Measurements from ENCODE around the gene STXBP1. TPM values are rescaled to one million over a fixed set of nuclear protein-coding genes. Genes with fewer than 3 reads are reported as not detected.

Gene STXBP1
- total and polyA plus RNA-seq, 2 donors, result 13.7 to 28.9 TPM

- Histone ChIP-seq H3K36me3 (ENCODE audit: insufficient read depth) (no peaks in the 10 kb centered on the region), H3K27ac (ENCODE audit: low read depth) (no peak overlapping the region), H3K4me3 (ENCODE audit: low read depth, low read length) (no peak overlapping the region), H3K4me1 (ENCODE audit: insufficient read depth) (no peaks in the 10 kb centered on the region)
- WGBS, result 90% methylated on average over 13 of the region's 13 CpGs
- no peak for DNase-seq (ENCODE audit: extremely low spot score)
These were observed 77.4 kb downstream of the STXBP1 start for GRCh38 chr9:127689329-127690000.

DNA sequence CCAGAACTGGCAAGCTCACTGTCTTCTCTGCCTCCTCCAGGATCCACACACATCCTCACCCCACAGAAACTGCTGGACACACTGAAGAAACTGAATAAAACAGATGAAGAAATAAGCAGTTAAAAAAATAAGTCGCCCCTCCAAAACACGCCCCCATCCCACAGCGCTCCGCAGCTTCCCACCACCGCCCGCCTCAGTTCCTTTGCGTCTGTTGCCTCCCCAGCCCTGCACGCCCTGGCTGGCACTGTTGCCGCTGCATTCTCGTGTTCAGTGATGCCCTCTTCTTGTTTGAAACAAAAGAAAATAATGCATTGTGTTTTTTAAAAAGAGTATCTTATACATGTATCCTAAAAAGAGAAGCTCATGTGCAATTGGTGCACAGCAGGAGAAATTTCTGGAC lies 78.7 kb downstream of the STXBP1 start:
- Histone ChIP-seq H3K27ac (ENCODE audit: low read depth) (no peak overlapping the region), H3K4me3 (ENCODE audit: low read depth, low read length) (no peak overlapping the region), H3K36me3 (ENCODE audit: insufficient read depth) (no peaks in the 10 kb centered on the region), H3K4me1 (ENCODE audit: insufficient read depth) (no peaks in the 10 kb centered on the region)
- WGBS, result 96% methylated on average over 10 of the region's 10 CpGs
- DNase-seq (ENCODE audit: extremely low spot score), result no peak

- no peak overlapping the region for H3K27ac ChIP-seq (ENCODE audit: low read depth)
- H3K4me3 ChIP-seq (ENCODE audit: low read depth, low read length), result no peak overlapping the region
- no peaks in the 10 kb centered on the region for H3K4me1 ChIP-seq (ENCODE audit: insufficient read depth)
- 82% methylated on average over 20 of the region's 20 CpGs for WGBS
- no peaks in the 10 kb centered on the region for H3K36me3 ChIP-seq (ENCODE audit: insufficient read depth)
- no peak for DNase-seq (ENCODE audit: extremely low spot score)
These were observed 80.0 kb downstream of the STXBP1 start for GRCh38 chr9:127692071-127692470.

- H3K36me3 ChIP-seq (ENCODE audit: insufficient read depth), result no peaks in the 10 kb centered on the region
- WGBS, result 89% methylated on average over 10 of the region's 10 CpGs
- DNase-seq (ENCODE audit: extremely low spot score), result no peak
These were observed 81.1 kb downstream of the STXBP1 start for GRCh38 chr9:127693143-127693542.

GRCh38 chr9:127693697-127694096 lies 81.6 kb downstream of the STXBP1 start:
- 94% methylated on average over 4 of the region's 4 CpGs for WGBS
- Histone ChIP-seq H3K4me3 (ENCODE audit: low read depth, low read length) (no peak overlapping the region), H3K4me1 (ENCODE audit: insufficient read depth) (no peaks in the 10 kb centered on the region), H3K27ac (ENCODE audit: low read depth) (no peak overlapping the region), H3K36me3 (ENCODE audit: insufficient read depth) (no peaks in the 10 kb centered on the region)
- no peak for DNase-seq (ENCODE audit: extremely low spot score)

More at GRCh38 chr9:127693143-127693542, 81.1 kb downstream of the STXBP1 start:
- Histone ChIP-seq H3K4me3 (ENCODE audit: low read depth, low read length) (no peak overlapping the region), H3K27ac (ENCODE audit: low read depth) (no peak overlapping the region), H3K4me1 (ENCODE audit: insufficient read depth) (no peaks in the 10 kb centered on the region)

- 55% methylated on average over 9 of the region's 9 CpGs for WGBS
- no peak overlapping the region for H3K27ac ChIP-seq (ENCODE audit: low read depth)
- no peak for DNase-seq (ENCODE audit: extremely low spot score)
These were observed 83.0 kb downstream of the STXBP1 start for GRCh38 chr9:127694890-127695720.

DNA sequence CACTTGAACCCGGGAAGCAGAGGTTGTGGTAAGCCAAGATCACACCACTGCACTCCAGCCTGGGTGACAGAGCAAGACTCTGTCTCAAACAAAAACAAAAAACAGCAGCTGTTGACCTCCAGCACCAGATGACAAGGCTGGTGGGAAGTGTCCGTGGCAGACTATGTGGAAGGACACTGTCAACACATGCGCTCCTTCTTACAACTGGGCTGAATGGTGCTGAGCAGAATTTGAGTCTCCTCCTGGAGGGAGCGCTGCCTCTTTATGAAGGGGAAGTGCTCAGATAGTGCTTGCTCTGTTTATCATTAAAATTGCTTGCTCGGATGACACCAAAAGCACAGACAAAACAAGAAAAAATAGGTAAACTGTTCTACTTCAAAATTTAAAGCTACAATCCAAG lies 85.5 kb downstream of the STXBP1 start:
- Histone ChIP-seq H3K27ac (ENCODE audit: low read depth) (no peak overlapping the region), H3K4me3 (ENCODE audit: low read depth, low read length) (no peak overlapping the region), H3K4me1 (ENCODE audit: insufficient read depth) (no peaks in the 10 kb centered on the region), H3K36me3 (ENCODE audit: insufficient read depth) (no peaks in the 10 kb centered on the region)
- no peak for DNase-seq (ENCODE audit: extremely low spot score)
- 75% methylated on average over 5 of the region's 5 CpGs for WGBS

More at GRCh38 chr9:127694890-127695720, 83.0 kb downstream of the STXBP1 start:
- H3K4me3 ChIP-seq (ENCODE audit: low read depth, low read length), result no peak overlapping the region
- H3K36me3 ChIP-seq (ENCODE audit: insufficient read depth), result no peaks in the 10 kb centered on the region
- no peaks in the 10 kb centered on the region for H3K4me1 ChIP-seq (ENCODE audit: insufficient read depth)

DNA sequence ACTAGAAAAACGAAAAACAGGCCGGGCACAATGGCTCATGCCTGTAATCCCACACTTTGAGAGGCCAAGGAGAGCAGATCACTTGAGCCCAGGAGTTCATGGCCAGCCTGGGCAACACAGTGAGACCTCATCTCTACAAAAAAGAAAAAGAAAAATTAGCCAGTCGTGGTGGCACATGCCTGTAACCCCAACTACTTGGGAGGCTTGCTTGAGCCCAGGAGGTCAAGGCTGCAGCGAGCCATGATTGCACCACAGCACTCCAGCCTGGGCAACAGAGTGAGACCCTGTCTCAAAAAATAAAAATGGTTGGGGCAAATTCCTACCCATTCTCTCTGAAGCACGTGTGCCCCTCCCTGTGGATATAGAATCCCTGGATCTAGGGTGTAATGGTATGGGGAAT lies 86.3 kb downstream of the STXBP1 start:
- no peak for DNase-seq (ENCODE audit: extremely low spot score)
- Histone ChIP-seq H3K36me3 (ENCODE audit: insufficient read depth) (no peaks in the 10 kb centered on the region), H3K4me3 (ENCODE audit: low read depth, low read length) (no peak overlapping the region), H3K27ac (ENCODE audit: low read depth) (no peak overlapping the region), H3K4me1 (ENCODE audit: insufficient read depth) (no peaks in the 10 kb centered on the region)
- WGBS, result 94% methylated on average over 5 of the region's 5 CpGs

DNA sequence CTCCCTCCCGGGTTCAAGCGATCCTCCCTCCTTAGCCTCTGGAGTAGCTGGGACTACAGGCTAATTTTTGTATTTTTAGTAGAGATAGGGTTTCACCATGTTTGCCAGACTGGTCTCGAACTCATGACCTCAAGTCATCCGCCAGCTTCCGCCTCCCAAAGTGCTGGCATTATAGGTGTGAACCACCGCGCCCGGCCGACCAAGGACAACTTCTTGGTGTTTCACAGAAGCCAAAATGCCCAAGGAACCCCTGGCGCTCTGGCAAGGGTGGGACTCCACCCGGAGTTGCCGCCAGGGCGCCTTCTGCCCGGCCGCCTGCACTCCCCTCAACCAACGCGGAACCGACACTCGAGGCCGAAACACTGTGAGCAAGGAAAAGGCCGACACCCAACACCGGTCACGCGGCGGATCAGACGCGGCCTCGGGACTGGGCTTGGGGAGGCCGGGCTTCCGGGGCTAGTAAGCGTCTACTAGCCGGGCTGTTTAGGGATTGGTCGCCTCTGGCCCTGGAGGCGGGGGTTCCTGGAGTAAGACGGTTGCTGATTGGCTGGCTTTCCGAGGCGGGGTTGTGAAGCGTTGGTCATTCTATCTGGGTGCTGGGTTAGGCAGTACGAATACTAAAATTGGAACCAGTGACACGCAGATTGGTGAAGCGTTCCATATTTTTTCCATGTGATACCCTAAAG lies 87.1 kb downstream of the STXBP1 start:
- WGBS, result 15% methylated on average over 41 of the region's 41 CpGs
- H3K4me1 ChIP-seq (ENCODE audit: insufficient read depth), result no peaks in the 10 kb centered on the region
- peak; percentile 93 for DNase-seq (ENCODE audit: extremely low spot score)
- no peak overlapping the region for H3K4me3 ChIP-seq (ENCODE audit: low read depth, low read length)
- no peaks in the 10 kb centered on the region for H3K36me3 ChIP-seq (ENCODE audit: insufficient read depth)
- H3K27ac ChIP-seq (ENCODE audit: low read depth), result no peak overlapping the region

DNA sequence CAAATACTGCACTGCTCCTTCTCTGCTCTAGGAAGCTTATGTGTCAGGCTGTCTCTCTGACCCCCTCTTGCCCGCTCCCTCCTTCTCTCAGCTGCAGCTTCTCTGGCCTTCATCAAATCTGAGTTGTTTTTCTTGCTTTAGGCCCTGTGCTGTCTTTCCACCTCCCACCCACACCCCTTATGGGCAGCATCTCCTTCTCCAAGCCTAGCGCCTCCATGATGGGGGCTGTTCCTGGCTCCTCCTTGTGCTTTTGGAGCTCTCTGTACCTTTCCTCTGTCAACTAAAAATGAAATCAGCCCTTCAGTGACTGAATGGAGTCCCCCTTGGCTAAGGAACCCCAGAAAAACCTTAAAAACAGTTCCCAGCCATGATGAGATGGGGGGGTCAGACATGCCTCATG lies 88.1 kb downstream of the STXBP1 start:
- DNase-seq (ENCODE audit: extremely low spot score), result no peak
- Histone ChIP-seq H3K27ac (ENCODE audit: low read depth) (no peak overlapping the region), H3K36me3 (ENCODE audit: insufficient read depth) (no peaks in the 10 kb centered on the region), H3K4me3 (ENCODE audit: low read depth, low read length) (no peak overlapping the region), H3K4me1 (ENCODE audit: insufficient read depth) (no peaks in the 10 kb centered on the region)
- WGBS, result 96% methylated on average over 2 of the region's 2 CpGs

GRCh38 chr9:127700594-127701255 lies 88.6 kb downstream of the STXBP1 start:
- Histone ChIP-seq H3K4me1 (ENCODE audit: insufficient read depth) (no peaks in the 10 kb centered on the region), H3K27ac (ENCODE audit: low read depth) (no peak overlapping the region)
- WGBS, result 77% methylated on average over 5 of the region's 5 CpGs

DNA sequence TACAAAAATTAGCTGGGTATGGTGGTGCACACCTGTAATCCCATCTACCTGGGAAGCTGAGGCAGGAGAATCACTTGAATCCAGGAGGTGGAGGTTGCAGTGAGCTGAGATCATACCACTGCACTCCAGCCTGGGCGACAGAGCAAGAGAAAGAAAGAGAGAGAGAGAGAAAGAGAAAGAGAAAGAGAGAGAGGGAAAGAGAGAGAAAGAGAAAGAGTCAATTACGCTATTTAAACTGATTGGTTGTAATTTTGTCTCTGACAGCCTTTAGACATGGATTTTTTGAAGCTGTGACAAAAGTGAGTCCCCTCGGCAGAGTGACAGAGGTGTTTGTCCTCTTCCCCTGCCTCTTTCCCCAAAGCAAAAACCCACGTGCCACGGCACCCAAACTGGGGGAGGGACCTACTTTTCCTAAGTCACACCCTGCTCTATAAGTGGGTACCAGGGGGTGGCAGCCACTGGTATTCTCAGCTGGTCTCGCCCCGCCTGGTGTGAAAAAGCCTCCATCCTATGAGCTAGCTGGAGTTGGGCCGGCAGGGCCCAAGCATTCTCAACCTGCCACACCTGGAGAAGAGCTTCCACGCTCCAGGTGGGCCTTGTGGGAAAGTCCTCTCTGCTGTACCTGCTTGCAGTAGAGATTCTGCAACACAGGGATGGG lies 91.3 kb downstream of the STXBP1 start:
- no peak for DNase-seq (ENCODE audit: extremely low spot score)
- H3K4me1 ChIP-seq (ENCODE audit: insufficient read depth), result no peaks in the 10 kb centered on the region
- no peak overlapping the region for H3K4me3 ChIP-seq (ENCODE audit: low read depth, low read length)
- 71% methylated on average over 9 of the region's 9 CpGs for WGBS
- no peak overlapping the region for H3K27ac ChIP-seq (ENCODE audit: low read depth)
- H3K36me3 ChIP-seq (ENCODE audit: insufficient read depth), result no peaks in the 10 kb centered on the region

More at GRCh38 chr9:127700594-127701255, 88.6 kb downstream of the STXBP1 start:
- Histone ChIP-seq H3K36me3 (ENCODE audit: insufficient read depth) (no peaks in the 10 kb centered on the region), H3K4me3 (ENCODE audit: low read depth, low read length) (no peak overlapping the region)
- DNase-seq (ENCODE audit: extremely low spot score), result no peak
